Cardiac fibroblast (primary cell): Measurements from ENCODE around the gene SEPTIN1.
"Not testable (repeated sequence)": the region's sequence is repeated elsewhere in the genome, so short reads cannot be mapped to it uniquely, and the experiment has no call there.

Source experiments
- DNase-seq, 2 donors: peaks; one replicate each; pipeline versions ENCODE4 v3.0.0 to v3.0.0-alpha.2; 2010; ENCODE audit warnings: low read depth in 2 of 2
- H3K4me3 ChIP-seq, 2 donors: replicated peaks in 1 of 2; 1 replicate in 1 of 2; 2 replicates in 1 of 2; pipeline ENCODE4 v1.5.1; 2011; ENCODE audit warnings: low read depth in 2 of 2, low read length in 2 of 2, mild to moderate bottlenecking in 2 of 2, moderate library complexity in 1 of 2
- TF ChIP-seq, protein P1 (sequence below): IDR thresholded peaks from one replicate; pipeline ENCODE4 v1.5.1; 2011; ENCODE audit warnings: low read depth, mild to moderate bottlenecking, low read length, inconsistent platforms

Gene SEPTIN1

DNA sequence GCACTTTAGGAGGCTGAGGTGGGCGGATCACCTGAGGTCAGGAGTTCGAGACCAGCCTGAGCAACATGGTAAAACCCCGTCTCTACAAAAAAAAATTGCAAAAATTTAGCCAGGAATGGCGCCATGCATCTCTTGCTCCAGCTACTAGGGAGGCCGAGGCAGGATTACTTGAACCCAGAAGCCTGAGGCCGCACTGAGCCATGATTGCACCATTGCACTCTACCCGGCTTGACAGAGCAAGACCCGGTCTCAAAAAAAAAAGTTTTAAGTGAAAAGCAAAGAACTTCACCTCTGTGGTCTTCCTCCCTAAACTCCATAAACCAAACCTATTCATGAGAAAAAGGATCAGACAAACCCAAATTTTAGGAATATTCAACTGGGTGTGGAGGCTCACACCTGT, 34.2 kb downstream of the SEPTIN1 start:
- no peak overlapping the region for H3K4me3 ChIP-seq
- no peak for DNase-seq
- TF ChIP-seq, protein P1, sequence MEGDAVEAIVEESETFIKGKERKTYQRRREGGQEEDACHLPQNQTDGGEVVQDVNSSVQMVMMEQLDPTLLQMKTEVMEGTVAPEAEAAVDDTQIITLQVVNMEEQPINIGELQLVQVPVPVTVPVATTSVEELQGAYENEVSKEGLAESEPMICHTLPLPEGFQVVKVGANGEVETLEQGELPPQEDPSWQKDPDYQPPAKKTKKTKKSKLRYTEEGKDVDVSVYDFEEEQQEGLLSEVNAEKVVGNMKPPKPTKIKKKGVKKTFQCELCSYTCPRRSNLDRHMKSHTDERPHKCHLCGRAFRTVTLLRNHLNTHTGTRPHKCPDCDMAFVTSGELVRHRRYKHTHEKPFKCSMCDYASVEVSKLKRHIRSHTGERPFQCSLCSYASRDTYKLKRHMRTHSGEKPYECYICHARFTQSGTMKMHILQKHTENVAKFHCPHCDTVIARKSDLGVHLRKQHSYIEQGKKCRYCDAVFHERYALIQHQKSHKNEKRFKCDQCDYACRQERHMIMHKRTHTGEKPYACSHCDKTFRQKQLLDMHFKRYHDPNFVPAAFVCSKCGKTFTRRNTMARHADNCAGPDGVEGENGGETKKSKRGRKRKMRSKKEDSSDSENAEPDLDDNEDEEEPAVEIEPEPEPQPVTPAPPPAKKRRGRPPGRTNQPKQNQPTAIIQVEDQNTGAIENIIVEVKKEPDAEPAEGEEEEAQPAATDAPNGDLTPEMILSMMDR, result no peak

DNA sequence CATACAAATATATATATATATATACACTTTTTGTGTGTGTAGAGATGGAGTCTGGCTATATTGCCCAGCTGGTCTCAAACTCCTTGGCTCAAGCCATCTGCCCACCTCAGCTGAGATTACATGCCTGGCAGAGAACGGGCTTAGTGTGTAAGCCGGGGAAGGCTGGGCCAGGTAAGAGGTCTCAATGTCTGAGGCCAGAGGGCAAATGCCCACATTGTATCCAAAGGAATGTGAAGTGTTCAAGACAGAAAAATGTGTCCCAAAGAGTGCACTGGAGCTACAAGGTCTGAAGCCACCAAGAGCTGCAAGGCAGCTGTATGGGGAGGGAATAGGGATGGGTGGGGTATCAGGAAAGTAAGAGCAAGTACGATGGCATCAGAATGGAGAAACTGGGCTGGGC, 36.1 kb downstream of the SEPTIN1 start:
- TF ChIP-seq, protein P1, result no peak
- H3K4me3 ChIP-seq, result no peak overlapping the region
- no peak for DNase-seq

DNA sequence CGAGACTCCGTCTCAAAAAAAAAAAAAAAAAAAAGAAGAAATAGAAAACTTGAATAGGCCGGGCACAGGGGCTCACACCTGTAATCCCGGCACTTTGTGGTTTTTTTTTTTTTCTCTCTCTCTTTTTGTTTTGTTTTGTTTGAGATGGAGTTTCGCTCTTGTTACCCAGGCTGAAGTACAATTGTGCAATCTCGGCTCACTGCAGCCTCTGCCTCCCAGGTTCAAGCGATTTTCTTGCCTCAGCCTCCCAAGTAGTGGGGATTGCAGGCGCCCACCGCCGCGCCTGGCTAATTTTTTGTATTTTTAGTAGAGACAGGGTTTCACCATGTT, 38.9 kb downstream of the SEPTIN1 start:
- DNase-seq, H3K4me3 ChIP-seq: not testable (repeated sequence)

DNA sequence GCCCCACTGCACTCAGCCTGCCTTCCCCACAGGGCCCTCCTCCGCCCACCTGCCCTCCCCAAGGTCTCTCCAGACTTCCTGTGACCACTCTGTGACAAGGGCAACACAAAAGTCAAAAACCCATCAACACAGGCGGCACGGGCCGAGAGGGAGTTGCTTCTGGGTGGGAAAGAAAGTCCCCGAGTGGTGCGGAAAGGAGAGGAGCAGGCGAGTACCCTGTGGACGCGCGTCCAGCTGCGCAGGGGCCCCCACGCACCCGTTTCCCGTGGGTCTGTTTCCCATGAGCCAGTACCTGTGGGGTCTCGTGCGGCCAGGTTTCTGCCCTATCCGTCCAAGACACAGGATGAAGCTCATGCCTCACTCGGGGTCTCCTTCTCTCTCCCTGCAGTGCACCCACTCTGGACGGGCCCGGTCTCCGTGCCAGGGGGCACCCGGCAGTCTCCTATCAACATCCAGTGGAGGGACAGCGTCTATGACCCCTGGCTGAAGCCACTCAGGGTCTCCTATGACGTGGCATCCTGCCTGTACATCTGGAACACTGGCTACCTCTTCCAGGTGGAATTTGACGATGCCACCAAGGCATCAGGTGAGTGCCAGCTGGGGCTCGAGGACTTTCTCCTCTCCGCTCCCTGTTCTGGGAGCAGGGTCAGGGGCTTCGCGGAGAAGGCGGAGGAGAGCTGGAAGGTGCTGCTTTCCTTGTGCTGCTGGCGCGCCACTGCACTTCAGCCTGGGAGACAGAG, 39.4 kb downstream of the SEPTIN1 start:
- TF ChIP-seq, protein P1, result no peak
- no peak for DNase-seq
- no peak overlapping the region for H3K4me3 ChIP-seq

DNA sequence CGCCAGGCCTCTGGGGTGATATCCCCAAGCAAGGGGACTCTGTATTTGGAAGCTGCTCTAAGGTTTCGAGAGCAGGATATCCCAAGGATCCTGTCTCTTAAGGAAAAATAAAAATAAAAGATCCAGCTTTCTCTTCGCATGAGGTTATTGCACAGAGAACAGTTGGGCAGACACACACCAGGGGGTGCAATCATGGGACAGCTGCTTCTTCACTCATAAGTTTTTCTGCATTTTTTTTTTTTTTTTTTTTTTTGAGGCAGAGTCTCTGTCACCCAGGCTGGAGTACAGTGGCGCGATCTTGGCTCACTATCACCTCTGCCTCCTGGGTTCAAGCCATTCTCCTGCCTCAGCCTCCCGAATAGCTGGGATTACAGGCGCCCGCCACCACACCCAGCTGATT, 40.4 kb downstream of the SEPTIN1 start:
- TF ChIP-seq, protein P1, result peak; percentile 7
- not testable (repeated sequence) for H3K4me3 ChIP-seq
- peak in 1 of 2 donors; percentile 14 for DNase-seq

DNA sequence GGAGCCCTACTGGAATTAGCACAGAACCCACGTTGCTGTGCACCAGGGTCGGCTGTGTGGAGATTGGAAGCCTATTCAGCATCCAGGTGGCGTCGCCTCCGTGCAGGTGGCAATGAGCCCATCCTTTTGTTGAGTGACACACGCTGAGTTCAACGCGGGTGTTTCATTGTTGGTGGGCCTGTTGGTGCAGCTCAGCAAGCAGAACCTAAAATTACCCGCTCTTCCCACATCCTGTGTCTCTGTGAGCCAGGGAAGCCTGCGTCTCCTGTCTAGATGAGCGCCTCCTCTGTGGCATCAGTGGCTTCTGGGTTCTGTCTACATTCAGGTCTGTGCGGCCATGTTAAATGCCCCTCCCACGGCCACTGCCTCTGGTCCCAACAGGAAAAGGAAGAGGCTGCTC, 41.7 kb downstream of the SEPTIN1 start:
- TF ChIP-seq, protein P1, result no peak
- DNase-seq, result no peak

DNA sequence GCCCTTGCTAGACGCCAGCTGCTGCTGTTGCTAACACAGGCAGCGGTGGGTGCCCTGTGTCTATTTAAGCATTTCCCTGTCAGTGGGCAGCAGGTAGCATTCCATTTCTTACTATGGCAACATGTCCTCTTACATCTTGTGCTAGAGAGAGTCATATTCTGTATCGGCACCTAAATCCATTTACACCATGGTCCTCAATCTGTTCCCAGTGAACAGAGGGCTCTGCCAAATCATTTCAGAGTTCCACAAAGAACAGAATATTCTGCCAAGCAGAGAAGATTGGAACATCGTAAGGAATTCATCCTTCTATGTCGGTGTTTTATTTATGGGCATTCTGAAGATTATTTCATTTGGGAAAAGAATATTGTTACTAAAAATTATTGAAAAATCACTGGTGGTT, 43.6 kb downstream of the SEPTIN1 start:
- not testable (repeated sequence) for H3K4me3 ChIP-seq, DNase-seq

More for the DNA sequence above, 41.7 kb downstream of the SEPTIN1 start:
- no peak overlapping the region for H3K4me3 ChIP-seq

DNA sequence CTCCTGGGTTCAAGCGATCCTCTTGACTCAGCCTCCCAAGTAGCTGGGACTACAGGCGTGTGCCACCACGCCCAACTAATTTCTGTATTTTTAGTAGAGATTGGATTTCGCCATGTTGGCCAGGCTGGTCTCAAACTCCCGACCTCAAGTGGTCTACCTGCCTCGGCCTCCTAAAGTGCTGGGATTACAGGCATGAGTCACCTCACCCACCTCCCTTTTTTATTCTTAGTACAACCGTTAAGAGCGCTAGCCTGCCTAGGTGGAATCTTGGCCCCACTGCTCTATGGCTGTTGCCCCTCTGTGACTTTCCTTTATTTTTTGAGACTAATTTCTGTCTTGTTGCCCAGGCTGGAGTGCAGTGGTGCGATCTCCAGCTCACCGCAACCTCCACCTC, 44.4 kb downstream of the SEPTIN1 start:
- DNase-seq, H3K4me3 ChIP-seq: not testable (repeated sequence)
